ENCODE results near the gene UBE2L3. TPM values are rescaled to one million over a fixed set of nuclear protein-coding genes. Genes with fewer than 3 reads are reported as not detected.

Gene UBE2L3
- total RNA-seq, 6 experiments from 2014 or later: 16.8 to 34.4 (median 22.1) TPM

GRCh38 chr22:21624120-21624879 is 56.8 kb downstream of the UBE2L3 start:
- H3K9me3 ChIP-seq: no peaks in the 10 kb centered on the region
- H3K4me1 ChIP-seq: peaks cover 0 to 23% (median 2%) of the 10 kb centered on the region in 4 donors
- peaks cover 0 to 7% (median 0%) of the 10 kb centered on the region in 4 donors for H3K36me3 ChIP-seq
- H3K4me3 ChIP-seq: no peak overlapping the region
- H3K27me3 ChIP-seq: no peaks in the 10 kb centered on the region
- no peak overlapping the region for H3K27ac ChIP-seq
- WGBS (ENCODE audit: insufficient coverage, low coverage, low lambda C conversion rate, missing lambda C conversion rate): 63% methylated on average over 6 of the region's 8 CpGs
- DNase-seq (peak in 1 of 3 donors; percentile 74), ATAC-seq (peak; percentile 14 to 59 (median 28))
- intact Hi-C loops (cut with DNase I): no loop called here
- peak in 2 of 4 donors; percentile 18 to 33 for TF ChIP-seq CTCF (IDR thresholded peaks at IDR 0.05)
- no peak for TF ChIP-seq POLR2A (IDR thresholded peaks at IDR 0.05)

GRCh38 chr22:21624880-21625791 is 57.6 kb downstream of the UBE2L3 start:
- H3K36me3 ChIP-seq: peaks cover 0 to 7% (median 0%) of the 10 kb centered on the region in 4 donors
- intact Hi-C loops (cut with DNase I): loop anchor here in 1 of 2 donors (5.0 kb wide), 1 partner anchor 43 kb away; no protein-coding TSS in a partner anchor

GRCh38 chr22:21626073-21626734 is 58.7 kb downstream of the UBE2L3 start:
- intact Hi-C loops (cut with DNase I): loop anchor here in 1 of 2 donors (5.0 kb wide), 1 partner anchor 44 kb away; no protein-coding TSS in a partner anchor
- WGBS (ENCODE audit: insufficient coverage, low coverage, low lambda C conversion rate, missing lambda C conversion rate): 80% methylated on average over 2 of the region's 4 CpGs

More at GRCh38 chr22:21624880-21625791, 57.6 kb downstream of the UBE2L3 start:
- no peak for DNase-seq
- Histone ChIP-seq H3K9me3 (no peaks in the 10 kb centered on the region), H3K27me3 (no peaks in the 10 kb centered on the region), H3K4me1 (peaks cover 0 to 23% (median 3%) of the 10 kb centered on the region in 4 donors), H3K4me3 (no peak overlapping the region), H3K27ac (no peak overlapping the region)
- WGBS (ENCODE audit: insufficient coverage, low coverage, low lambda C conversion rate, missing lambda C conversion rate): 82% methylated on average over 10 of the region's 12 CpGs
- TF ChIP-seq POLR2A (IDR thresholded peaks at IDR 0.05) (no peak), CTCF (IDR thresholded peaks at IDR 0.05) (no peak)
- no peak for ATAC-seq

More at GRCh38 chr22:21626073-21626734, 58.7 kb downstream of the UBE2L3 start:
- Histone ChIP-seq H3K4me3 (no peak overlapping the region), H3K27me3 (no peaks in the 10 kb centered on the region), H3K36me3 (peaks cover 0 to 7% (median 0%) of the 10 kb centered on the region in 4 donors), H3K9me3 (no peaks in the 10 kb centered on the region), H3K4me1 (peaks cover 0 to 23% (median 3%) of the 10 kb centered on the region in 4 donors), H3K27ac (no peak overlapping the region)
- TF ChIP-seq CTCF (IDR thresholded peaks at IDR 0.05) (no peak), POLR2A (IDR thresholded peaks at IDR 0.05) (no peak)
- ATAC-seq (no peak), DNase-seq (no peak)

All from right lobe of liver (tissue), 6 donors.